Stimulated activated CD8-positive, alpha-beta memory T cell treated with anti-CD3 and anti-CD28 coated beads, Interleukin-15, amount 100 ng/mL, for 1 hour (primary cell): ENCODE measurements around the gene SHC3.

Experiments
- DNase-seq: peaks from one replicate; pipeline ENCODE4 v3.0.0-alpha.2; 2020; ENCODE audit warnings: low read depth

Gene SHC3

DNA sequence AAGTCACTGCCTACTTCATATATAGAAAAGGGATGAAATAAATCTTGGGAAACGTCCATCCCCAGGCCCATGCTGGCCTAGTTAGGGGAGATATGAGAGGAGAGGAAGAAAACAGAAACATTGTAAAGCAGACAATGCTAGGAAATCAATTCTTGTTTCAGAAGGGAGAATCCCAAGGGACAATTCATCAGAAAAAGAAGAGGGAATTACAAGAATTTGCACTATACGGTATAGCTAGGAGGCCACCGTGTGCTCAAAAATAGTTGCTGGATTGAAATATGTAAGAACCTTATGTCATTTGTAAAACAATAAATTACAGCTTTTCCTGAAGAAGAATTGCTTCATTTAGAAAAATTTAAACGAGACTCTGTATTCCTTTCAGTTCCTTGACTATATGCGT, 8.3 kb upstream of the SHC3 start:
- no peak for DNase-seq

DNA sequence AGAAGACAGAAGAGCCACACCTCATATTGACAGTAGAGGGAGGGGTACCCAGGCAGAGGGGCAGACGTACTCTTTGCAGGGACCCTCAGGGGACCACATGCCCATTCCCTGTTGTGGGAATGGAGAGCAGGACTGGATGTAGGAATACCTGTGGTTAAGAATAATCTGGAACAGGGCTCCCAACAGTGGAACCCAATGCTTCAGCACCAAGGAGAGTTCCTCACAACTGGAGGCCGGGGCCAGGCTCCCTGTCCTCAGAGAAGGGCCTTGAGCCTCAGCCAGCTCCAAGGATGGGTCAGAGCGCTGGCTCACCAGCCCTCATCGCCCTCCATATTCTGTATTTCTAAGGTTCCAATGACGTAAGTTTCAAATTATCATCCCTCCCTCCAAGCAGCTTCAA, 7.4 kb upstream of the SHC3 start:
- no peak for DNase-seq

DNA sequence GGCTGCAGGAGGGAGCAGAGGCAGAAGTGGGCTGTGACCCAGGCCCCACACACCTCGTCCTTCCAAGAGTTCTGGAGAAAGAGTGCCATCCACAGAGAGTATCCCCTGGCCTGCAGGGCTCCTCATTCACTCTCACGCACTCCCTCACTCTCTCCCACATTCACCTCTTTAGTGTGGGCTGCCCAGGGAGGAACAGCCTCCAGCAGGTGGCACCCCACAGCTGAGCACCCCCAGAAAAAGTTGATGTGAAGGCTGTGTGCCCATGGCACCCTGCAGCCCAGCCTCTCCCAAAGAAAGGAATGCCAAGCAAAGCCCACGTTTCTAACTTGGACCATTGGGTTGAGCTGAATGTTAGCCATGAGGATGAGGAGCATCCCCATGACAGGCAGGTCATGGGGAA, 4.5 kb upstream of the SHC3 start:
- no peak for DNase-seq

DNA sequence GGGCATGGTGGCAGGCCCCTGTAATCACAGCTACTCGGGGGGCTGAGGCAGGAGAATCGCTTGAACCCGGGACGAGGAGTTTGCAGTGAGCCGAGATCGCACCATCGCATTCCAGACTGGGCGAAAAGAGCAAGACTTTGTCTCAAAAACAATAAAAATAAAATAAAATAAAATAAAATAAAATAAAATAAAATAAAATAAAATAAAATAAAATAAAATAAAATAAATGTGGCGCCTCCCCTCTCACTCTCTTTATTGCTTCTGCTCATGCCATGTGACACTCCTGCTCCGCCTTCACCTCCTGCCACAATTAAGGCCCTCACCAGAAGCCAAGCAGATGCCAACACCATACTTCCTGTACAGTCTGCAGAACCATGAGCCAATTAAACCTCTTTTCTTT, 3.8 kb upstream of the SHC3 start:
- DNase-seq = no peak

DNA sequence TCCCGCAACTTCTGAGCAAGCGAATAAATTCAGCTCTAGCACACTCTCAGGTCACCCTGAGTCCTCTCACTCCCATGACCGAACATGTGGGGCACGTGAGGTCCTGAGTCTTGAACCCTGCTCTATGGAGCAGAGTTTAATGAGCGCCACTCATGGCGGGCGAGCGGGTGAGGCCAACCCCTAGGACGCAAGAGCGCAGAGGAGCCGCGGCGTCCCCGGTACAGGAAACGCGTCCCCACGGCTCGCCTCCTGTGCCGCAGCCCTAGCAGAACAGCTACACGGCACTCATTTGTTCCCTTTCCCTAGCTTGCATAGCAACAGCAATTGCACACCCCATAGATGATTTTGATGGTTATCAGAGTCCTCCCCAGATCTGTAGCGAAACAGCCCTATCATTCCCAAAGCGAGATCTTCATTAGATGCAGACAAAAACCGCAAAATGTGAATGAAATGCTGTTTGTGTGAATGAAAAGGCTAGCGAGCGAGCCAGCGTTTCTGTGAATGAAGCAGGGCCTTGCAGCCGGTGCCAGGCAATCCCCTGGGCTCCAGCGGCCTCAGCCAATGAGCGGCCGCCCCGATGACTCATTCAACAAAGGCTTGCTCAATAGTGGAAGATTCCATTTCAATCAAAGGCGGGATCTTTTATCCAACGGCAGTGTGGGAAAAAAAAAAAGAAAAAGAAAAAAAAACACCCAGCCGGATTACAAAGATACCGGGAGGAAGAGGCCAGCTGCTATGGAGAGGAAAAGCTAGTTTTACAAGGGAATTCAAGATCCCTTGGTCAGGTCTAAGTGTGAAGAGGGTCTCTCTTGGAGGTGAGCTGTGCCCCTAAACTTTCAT, 1.5 kb upstream of the SHC3 start:
- no peak for DNase-seq

DNA sequence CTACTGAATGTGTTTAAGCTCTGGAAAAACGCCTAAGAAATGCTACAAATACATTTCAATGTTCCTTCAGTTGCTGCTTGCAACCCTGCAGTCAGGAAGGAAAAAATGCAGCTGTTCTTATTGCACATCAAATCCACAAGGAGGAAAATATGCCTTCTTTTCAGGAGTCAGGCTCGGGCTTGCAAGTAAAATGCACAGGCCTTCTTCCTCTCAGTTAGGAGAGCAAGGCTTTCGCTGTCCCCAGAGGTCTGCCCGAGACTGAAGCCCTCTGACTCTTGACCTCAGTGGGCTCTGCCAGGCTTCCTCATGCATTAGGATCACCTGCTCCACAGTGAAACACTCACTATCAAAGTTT, 899 bp upstream of the SHC3 start:
- no peak for DNase-seq

DNA sequence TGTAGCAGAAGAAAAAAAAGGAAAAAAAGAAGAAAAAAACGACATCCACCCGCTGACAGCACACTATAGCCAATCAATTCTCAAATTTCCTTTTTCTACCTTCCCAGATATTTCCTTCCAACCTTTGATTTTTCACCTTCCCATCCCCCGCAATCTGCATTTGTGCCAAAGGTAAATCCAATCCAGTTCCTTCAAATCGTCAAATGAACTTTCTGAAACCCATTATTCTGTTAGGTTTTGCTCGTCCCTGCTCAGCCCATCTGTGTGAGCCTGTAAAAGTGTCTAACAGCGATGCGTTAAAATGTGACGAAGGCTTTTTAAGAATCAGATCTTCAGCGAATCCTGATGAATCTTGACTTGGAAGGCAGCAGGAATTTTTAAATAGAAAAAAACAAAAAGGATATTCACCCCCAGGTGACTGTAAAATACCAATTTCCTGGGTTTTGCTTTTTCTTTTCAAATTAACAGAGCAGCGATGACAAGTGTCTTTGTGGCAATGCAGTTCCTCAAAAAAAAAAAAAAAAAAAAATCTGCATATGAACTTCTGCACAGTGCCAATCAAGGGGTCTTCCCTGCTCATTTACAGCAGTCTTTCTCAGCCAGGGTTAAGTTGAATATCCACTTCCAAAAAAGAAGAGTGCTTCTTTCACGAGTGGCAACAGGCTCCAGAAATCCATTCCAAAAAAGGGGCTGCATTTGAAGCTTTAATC, 367 bp upstream of the SHC3 start:
- DNase-seq = no peak

DNA sequence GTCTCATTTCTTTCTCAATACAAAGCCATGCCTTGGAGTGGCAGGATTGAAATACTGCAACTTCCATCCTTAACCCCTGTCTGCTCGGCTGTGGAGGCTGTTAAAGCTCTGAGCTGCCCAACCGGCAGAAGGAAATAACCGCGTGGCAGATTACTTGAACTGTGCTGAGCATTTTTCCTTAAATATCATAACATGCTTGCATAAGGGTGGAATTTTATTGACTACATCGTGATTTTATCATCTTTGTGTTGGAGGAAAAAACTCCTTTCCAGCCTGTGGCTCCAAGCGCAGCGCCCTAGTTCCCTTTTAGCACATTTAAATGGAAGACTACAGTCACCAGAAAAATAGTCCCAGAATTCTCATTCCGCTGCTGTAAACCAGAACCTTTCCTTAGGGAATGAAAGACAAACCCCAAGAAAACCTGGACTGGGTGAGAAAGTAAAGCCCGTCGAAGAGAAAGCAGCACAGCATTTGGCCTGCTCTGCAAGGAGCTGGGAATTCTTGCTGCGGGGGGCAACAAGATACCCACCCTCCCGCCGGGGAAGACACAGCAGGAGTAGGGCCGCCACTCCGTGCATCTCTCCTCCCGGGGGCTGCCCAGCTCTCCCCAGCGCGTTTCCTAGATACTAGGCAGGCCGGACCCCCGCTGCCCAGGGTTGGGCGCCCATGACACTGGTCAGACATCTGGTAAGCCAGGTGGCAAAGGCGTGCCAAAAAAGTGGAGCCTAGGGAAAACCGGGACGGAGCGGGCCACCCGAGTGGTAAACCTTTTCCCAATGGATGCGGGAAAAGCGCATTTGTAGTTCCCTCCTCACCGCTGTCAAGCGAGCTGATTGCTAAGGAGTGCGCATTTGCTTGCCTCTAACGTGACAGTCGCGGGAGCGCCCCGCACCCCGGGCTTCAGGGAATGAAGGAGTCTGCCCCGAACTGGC, 1.3 kb downstream of the SHC3 start:
- DNase-seq = no peak

DNA sequence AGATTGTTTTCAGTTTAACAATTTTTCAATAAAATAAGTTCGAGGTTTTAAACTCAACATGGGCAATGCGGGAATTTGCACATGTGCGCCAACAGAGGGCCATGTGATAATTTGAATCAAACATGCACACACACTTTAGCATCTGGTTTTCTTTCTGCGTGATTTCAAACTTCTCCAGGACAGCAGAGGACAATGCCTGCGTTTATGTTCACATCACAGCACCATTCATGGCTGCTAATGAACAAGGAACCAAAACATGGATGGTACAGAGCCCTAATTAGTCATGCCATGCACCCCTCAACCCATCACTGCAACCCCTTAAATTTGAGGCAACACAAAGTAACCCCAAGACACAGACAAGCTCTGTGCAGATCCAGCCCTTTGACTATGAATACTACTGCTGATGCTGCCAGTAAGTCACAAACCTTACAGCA, 2.8 kb downstream of the SHC3 start:
- DNase-seq = no peak

DNA sequence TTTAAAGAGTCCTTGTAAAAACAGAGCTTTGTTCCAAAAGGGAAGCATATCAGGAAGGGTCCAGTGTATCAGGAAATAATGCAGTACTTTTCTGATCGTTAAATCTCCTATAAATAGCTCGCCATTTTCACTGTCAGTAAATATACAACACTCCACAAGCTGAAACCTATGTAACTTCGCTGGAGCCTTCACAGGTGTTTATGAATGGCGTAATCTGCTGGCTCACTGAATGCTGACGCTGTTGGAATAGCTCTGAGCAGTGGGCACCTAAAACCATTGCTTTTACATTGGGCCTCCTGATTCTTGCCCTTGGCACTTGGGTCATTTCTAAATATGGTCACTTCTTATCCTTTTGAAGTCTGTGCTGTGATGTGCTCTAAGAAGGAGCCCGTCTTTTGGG, 4.3 kb downstream of the SHC3 start:
- no peak for DNase-seq

DNA sequence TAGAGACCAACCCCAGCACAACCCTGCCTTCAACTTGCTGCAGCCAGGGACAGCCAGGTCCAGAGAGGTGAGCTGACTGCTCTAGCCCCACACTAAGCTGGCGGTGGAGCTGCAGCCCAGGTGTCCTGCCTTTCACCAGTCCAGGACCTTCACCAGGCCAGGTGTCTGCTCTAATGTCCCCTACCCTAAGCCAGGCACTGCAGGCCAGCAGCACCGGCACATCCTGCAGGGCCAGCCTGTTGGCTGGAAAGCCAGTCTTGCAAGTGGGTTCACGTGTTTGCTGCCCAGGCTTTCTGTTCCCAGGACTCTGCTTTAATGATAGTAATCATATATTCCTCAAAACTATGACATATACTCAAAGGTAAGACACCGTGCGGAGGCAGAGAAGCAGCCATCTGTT, 5.5 kb downstream of the SHC3 start:
- no peak for DNase-seq

DNA sequence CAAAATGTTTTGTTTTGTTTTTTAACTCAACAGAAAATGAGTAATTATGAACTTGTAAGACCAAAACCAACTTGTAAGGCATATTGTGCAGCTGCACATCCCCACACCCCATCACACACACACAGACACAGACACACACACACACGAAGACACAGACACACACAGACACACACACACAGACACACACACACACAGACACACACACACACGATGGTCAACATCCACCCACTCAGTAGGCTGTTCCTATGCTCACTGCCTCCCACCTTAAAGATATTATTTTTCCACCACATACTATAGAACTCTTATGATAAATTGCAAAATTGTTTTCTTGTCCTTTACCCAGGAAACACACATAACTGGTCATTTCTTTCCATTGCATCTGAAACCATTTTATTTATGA, 6.2 kb downstream of the SHC3 start:
- DNase-seq = no peak

DNA sequence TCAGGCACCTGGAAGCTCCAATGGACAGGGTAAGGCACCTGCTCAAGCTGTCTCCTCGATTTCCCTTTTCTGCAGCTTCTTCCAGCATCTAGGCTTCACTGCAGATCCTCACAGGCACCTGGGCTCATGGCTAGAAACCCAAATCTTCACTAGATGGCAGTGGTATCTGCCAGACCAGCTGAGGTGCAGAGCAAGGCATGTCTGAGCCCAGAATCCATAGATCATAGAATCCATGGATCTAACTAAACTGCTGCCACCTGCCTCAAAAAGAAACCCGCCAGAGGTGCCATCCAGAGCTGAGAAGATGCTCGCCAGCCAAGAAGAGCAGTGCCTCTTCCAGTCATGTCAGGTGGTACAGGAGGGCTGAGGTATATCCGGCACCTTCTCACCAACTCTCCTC, 6.9 kb downstream of the SHC3 start:
- no peak for DNase-seq

DNA sequence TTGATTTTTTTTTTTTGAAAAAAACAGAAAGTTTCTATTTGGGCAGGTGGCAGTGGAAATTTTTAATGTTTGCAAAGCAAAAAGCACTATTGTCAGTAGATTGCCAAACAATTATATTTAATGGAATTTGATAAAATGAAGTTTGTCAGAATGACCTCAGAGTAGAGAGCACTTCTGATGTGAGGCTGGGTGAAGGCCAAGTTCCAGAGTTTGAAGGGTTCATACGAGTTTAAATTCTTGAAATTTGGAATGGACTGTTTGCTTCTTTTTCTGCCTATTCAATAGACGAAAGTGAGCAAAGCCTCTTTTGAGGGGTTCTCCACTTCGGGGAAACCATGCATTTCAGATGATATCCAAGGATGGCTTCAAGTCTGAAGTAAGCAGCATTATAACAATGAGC, 7.4 kb downstream of the SHC3 start:
- no peak for DNase-seq

DNA sequence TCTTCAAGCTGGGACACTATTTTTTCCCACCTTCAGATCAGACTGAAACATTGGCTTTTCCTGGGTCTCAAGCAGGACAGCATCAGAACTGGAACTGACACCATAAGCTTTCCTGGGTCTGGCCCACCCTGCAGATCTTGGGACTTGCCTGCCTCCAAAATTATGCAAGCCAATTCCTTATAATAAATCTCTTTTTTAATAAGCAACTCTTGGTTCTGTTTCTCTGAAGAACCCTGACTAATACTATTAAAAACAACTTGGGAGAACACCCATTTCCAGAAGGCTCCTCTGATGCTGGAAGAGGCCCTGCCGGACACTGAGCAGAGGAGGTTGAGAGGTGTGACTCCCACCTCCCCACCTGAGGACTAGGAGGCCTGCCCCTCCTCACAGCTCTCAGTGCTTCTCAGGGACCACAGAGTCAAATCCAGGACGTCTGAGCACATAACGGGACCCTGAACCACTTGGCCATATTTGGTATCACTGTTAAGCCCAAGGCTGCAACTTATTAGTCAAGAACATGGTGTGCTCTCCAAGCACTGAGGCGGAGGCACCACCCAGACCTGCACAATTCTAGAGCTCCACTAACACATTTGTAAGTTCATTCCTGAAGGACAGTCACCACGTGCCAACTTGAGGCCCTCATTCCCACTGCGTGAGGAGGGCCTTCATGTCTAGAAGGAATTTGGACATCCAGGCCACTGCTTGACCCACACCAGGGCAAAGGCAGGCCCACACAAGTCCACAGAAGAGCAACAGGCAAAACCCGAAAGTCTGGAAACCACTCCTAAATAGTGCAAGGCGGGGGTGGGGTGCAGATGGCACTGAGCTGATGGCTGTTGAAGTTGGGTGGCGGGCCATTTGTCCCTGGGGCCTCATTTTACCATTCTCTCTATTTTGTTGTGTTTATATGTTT, 9.5 kb downstream of the SHC3 start:
- DNase-seq = no peak

DNA sequence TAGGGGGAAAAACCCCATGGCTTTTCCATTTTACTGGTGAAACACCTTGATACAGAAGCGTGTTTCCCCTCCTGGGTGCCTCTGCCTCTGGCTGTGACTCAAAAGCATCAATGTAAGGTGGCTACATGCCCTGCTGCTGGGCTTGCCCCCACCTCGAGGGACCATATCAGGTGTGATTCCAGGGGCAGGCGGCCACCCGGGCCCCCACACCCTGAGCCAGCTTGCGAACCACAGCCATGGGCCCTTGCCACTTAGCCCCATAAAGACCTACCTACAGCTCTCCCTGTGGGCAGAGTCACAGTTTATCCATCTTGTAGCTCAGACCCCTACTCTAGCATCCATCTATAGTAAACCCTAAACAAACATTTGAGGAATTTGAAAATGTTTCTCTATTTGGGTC, 10.8 kb downstream of the SHC3 start:
- no peak for DNase-seq

DNA sequence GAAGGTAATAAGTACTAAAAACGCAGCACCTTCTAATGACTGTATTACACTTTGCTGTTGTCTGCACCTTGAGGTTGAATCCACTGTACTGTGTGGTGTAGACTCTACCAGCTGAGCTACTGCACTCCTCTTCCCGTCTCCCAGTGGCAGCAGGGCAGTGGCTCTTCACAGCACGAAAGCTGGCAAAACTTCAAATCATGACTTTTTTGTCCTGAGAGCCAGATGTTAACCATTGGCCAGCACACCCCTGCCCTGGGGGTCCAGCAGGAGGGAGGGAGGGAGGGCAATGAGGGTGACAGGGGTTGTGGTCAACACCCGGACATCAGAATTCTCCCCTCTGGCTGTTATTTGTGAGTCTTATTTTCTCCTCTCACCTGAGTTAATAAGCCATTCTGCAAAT, 11.8 kb downstream of the SHC3 start:
- DNase-seq = no peak

DNA sequence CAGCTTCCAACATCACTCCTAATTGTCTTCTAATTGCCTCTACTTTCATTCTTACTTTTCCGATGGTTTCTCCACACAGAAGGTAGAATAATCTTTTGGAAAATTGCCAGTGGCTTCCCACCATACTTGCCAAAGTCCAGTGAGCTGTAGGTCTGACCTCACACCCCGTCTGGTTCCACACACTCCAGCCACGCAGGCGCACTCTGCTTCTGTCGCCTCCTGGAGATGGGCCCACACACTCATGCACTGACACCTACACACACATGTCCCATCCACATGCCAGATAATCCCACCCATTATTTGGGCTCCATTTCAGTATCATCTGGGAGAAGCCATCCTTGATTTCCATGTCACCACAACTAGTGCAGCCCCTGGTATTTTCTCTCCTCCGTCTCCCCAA, 12.7 kb downstream of the SHC3 start:
- DNase-seq = no peak

DNA sequence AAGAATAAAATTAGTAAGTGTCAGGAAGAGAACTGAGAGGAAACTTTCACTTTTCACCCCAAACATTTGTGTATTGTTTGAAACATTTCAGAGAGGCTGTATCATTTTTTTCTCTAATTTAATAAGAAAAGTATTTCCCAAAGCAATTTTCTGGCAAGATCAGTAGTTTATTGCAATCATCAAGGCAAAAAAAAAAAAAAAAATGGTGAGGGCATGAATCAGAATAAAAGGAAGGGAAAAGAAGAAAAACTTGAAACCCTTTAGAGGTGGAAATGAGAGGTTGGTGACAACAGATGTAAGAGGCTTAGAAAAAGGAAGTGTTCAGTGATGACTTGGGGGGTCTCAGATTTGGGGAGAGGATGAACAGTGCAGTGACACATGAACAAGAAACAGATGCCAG, 13.3 kb downstream of the SHC3 start:
- DNase-seq = no peak

DNA sequence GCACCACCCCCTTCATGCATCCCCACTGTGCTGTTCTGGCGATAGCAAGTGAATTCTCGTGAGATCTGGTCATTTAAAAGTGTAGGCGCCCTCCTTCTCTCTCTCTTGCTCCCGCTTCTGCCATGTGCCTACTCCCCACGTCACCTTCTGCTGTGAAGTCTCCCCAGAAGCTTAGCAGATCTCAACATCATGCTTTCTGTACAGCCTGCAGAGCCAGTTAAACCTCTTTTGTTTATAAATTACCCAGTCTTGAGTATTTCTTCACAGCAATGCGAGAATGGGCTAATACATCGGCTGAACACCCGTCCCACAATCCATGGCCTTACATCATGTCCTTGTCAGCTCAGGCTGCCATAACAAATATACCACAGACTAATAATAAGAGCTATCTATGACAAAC, 17.4 kb downstream of the SHC3 start:
- no peak for DNase-seq

DNA sequence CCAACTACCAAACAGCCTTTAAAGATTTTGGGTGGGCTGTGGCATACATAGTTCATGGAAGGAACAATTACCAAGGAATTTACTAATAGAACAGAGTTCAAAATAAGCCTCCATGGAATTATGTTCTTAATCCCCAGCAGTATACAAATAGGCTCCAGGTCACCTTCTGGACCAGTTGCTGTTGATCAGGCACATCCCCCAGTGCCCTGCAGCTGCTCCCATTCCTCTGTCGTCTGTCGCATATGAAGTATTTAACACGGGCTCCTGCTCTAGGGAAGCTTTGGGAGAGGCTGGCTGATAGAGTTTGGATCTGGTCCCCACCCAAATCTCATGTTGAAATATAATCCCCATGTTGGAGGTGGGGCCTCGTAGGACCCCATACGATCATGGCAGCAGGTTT, 17.8 kb downstream of the SHC3 start:
- no peak for DNase-seq
